Measurements from ENCODE around the gene TAC3.
"Not testable (repeated sequence)": the region's sequence is repeated elsewhere in the genome, so short reads cannot be mapped to it uniquely, and the experiment has no call there.

Gene TAC3

DNA sequence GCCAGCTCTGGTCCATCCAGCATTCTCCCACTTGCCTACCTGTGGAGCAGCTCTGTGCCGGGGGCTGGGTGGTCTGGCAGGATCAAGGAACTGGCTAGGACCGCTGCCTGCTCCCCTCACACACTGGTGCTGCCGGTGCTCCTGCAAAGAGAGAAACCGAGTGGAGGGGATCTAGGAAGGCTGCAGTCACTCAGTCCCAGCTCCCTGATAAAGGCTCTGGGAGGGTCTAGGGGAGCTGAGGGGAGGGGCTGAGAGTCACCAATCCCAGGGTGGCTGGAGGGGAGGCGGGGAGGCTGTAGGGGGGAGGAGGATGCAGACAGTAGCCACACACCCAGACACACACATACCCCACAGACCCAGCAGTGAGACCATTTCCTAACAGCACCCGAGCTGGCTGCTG is at the start of gene TAC3:
TAC3 (minus strand) TSS at position 182 of the 400 bp plus-strand sequence. CDS start 732 bp downstream, outside the sequence.
- DNase-seq = no peak

DNA sequence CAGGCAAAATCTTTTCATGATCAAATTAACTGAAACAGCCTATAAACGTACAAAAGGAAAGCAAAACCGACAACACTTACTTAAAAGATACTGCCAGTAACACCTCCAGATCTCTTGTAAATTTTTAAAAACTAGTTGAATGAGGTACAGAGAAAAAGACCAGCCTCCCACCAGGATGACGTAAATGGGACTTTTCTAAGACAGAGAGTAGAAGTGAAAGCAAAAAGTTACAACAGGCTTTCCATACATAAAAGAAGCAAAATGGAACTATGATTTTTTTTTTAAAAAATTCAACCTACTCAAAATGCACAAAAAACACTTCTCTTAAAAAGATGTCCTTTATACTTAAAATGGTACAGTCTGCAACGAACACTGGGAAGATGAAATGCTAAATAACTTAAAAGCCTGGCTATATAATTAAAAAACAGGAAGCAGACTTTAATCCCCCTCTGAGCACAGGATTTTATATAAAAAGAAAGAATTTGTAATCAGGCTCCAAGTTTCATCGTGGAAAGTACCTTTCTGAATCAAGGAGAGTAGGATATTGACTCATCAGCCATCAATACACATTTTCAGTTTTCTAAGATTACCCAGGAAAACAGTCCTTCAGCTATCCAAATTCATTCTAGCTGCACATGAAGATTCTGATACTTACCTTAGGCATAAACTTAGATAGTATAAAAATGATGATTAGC is 47.8 kb upstream of the TAC3 start:
- peak in 5 of 6 experiments; percentile 43 to 87 (median 83) for DNase-seq

DNA sequence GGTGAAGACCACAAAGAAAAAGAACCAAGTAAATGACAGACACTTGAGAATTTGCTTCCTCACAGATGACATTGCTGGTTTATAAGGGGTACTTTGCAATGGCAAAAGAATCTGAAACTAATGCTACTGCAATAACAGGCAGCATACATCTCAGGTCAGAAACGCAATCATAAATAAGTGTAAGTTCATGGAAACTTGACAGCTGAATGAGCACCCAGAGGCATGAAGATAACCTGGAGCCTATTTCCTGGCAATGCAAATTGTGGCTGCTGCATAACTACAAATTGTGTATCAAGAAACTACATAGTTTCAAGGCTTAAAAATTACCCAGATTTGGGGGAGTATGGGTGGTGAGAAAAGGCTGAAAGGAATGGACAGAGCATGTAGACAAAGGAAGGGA is 42.1 kb upstream of the TAC3 start:
- DNase-seq = no peak

DNA sequence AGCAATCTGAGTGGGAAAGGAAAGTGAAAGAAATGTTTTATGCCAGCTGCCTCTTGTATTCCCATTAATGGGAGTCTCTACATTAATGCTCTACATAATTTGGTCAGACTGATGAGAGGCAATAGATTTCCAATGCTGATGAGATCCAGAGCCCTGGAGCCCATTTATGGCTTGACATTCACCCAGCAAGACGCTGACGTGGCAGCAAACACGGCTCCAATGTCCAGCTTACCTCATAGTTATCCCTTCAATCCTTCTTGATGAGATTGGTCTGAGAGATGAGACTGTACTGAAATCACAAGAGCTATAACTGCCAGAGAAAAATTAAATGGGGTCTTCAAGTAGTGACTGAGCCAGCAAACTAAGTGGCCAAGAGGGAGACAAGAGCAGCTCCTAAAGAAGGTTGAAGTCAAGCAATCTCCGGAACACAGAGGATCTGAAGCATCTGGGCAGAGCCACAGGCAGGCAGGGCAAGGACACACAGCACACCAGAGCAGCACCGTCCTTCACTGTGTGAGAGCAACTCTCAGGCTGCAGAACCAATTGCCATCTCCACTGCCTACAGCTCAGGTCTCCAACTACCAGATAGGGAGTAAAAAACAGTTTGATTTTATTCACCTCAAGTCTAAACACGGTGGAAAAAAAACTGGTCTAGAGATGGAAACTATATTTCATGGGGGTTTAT is 40.9 kb upstream of the TAC3 start:
- DNase-seq = no peak

DNA sequence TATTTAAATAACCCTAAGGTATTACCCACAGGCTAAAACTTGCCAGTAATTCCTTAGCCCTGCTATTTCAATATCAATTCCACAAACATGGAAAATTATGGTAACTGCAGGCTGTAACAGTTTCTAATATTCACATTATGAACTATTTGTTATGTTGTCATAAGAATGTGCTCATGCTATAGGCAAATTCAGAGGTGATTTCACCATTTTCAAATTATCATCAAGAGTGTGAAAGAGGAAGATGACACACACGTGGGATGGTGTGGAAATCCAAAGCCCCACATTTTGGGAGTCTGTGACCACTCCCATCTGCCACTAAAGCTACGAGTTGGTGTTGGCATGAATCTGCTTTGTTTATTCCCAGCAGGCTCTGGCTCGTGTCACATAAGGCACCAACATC is 39.5 kb upstream of the TAC3 start:
- no peak for DNase-seq

DNA sequence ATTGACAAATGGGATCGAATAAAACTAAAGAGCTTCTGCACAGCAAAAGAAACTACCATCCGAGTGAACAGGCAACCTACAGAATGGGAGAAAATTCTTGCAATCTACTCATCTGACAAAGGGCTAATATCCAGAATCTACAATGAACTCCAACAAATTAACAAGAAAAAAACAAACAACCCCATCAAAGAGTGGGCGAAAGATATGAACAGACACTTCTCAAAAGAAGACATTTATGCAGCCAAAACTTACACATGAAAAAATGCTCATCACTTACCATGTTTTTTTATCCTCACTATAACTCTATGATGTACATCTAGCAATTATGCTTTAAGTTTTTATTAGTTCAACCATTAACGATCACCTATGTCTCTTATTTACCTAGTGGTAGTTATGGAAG is 37.6 kb upstream of the TAC3 start:
- DNase-seq = not testable (repeated sequence)

DNA sequence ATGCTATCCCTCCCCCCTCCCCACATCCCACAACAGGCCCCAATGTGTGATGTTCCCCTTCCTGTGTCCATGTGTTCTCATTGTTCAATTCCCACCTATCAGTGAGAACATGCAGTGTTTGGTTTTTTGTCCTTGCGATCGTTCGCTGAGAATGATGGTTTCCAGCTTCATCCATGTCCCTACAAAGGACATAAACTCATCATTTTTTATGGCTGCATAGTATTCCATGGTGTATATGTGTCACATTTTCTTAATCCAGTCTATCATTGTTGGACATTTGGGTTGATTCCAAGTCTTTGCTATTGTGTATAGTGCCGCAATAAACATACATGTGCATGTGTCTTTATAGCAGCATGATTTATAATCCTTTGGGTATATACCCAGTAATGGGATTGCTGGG is 36.8 kb upstream of the TAC3 start:
- DNase-seq = not testable (repeated sequence)

DNA sequence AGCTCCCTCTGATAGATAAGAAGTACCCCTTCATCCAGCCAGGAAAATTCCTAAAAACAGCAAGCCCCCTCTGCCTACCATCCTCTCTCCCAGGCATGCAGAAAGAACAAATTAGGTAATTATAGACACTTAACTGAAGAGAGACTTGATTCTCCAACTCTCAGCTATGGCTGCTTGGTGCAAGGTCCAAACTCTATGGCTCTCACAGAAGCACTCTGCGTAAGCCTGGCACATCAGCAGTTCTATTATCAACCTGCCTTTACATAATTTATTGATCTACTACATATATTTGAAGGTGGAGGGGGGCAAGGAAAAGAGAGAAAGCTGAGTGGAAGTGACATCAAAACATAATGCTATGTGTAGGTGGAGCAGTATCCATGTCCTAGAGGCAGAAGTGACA is 34.7 kb upstream of the TAC3 start:
- no peak for DNase-seq

DNA sequence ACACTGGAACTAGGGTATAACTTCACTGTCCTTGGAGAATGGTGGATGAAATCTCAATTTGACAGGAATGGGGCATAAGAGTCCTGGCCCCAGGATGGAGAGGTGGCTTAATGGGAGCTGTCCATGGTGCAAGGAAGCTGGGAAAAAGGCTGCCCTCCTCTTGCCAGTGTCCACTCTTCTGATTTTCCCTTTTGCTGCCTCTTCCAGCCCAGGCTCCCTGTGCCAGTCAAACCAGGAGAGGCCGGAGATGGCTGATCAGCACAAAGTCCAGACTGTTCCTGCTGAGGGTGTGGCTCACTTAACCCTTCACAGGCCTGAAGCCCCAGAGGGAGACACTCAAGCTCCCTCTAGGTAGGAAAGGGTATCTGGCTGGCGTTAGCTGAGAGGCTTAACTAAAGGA is 33.6 kb upstream of the TAC3 start, which contains the start of gene MYO1A:
MYO1A (minus strand) TSS at position 240 of the 400 bp plus-strand sequence. CDS start 1,806 bp downstream, outside the sequence.
- DNase-seq = no peak

DNA sequence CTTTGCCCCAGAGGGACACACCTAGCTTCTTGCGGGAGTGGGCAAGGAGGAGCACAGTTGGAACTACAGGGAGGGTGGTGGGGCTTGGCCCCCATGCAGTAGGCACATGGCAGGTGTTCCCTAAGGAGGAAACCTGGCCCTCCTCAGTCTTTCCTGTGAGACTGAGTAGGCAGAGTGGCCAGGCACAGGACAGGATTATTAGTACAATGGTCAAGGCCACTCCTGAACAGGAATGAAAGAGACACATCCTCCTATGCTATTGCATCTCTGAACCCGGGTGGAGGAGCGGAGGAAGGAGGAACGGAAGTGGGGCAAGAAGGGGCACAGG is 32.8 kb upstream of the TAC3 start:
- DNase-seq = no peak

DNA sequence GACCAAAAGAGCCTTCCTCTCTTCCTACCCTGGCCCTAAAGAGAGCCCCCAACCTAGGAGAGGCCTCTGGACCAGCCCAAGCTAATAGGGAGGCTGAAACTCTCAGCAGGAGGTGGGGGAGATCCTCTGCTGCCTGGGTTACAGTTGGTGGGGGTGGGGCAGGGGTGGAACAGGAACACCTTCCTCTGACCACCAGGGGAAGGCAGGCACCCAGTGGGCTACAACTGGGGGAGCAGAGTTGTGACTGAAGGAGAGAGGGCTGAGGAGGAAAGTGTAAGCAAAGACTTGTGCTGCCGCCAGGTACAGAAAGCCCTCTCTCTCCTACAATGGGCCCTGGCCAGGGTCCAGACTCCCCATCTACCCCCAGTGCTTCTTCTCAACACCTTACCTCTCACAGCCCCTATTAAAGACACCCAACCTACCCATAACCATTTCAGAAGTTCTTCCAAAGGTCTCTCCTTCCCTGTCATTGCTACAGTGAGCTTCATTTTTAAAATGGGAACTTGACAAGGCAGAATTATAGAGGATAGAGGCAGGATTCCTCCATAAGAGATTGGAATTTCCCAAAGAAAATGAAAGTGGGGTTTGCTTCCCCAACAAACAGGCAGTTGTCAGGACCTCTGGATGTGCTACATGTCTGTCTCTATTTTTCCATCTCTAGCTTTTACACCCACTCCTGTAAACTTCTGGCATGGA is 32.2 kb upstream of the TAC3 start:
- DNase-seq = no peak

DNA sequence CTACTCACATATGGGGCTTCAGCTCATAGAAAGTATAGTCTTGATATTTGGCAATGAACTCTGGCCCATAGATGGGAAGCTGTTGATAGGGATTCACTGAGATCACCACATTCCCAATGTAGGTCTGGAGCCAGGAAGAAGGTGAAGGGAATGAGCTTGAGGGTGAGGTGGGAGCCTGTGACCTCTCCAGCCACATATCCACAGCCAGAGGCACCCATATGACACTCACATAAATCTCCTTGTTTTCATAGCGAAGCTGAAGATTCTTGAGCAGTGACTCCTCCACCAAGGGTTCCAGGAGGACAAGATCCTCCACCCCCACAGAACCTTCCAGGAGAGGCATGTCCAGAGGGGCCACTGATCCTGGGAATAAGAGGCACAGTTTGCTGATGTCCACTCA is 31.7 kb upstream of the TAC3 start:
- no peak for DNase-seq

DNA sequence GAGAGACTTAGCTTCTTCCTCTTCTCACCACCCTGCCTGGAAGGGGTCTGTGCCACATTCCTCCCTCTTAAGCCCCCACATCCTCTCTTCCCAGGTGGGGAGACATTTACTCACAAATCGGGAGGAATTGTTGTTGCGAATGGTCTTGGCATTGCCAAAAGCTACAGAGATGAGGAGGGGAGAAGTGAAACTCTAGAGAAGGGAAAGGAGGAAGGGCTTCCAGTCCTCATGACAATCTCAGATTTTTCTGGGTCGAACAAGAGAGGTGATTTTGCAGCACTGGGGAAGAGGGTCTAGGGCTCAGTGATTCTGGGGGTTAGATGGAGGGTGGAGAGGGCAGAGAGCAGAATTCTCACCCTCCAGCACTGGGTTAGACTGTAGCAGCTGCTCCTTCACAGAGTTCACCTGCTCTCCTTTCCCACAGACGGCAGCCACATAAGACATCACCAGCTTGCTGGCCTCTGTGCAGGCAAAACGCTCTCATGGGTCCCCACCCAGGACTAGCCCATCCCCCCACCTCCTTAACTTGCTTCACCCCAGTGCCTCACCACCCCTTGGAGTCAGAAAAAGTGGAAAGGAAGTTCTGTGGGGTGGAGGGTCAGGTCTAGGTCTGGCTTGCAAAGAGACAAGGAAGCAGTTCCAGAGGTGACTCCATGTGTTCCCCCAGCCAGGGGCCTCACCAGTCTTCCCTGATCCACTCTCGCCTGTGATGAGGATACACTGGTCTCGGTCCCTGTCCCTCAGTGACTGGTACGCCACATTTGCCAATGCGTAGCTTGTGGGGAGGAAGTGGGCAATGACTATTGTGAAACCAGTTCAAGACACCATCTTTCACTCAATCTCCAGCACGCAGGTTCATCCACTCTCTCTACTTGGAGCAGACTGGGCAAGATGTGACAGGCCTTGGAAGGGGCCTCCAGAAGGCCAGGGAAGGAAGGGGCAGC is 30.9 kb upstream of the TAC3 start:
- peak in 2 of 6 experiments; percentile 31 to 61 for DNase-seq

DNA sequence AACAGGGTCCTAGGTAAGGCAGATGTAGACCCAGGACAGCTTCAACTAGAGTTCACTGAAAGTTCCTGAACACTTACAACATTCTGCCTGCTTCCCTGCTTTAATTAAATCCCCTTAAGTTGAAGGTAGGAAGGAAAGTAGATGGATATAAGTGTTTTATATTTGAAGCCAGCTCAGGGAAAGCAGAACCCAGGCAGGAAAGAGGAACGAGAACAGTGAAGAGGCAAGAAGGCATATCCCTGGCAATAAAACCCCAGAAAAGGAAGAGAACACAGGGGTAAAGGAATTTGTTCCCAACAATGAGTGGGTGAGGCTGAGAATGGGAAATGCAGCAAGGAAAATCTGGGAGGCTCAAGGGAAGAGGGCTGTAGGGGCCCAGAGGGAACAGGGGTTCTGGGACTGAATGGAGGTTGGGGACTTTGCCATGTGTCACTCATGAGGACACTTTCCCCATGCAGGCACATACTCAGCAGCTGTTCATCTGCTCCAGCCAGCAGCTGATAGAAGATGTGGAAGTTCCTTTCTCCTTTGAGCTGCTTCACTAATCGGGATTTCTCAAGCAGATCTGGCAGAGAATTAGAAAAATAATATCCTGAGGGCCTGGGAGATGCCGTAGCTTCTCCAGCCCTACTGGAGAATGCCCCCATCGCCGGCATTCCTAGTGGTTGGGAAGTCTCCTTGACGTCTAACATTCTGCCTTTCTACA is 29.9 kb upstream of the TAC3 start:
- no peak for DNase-seq

DNA sequence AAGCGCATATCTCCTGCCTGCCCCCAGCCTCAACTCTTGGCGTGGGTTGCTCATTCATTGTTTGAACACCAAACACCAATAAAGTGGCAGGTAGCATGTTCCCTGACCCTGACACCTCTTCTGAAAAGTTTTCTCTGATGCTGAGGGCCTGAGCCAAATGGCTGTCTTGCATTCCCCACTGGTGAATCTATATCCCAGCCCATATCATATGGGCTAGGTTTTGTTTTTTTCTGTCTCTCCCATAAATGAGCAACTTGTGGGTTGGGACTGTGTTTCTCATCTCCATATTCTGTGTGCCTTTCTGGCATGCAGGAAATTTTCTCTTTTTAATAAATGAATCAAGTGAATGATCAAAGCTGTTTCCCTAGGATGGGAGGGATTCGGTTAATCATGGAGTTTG is 28.6 kb upstream of the TAC3 start:
- DNase-seq = no peak

DNA sequence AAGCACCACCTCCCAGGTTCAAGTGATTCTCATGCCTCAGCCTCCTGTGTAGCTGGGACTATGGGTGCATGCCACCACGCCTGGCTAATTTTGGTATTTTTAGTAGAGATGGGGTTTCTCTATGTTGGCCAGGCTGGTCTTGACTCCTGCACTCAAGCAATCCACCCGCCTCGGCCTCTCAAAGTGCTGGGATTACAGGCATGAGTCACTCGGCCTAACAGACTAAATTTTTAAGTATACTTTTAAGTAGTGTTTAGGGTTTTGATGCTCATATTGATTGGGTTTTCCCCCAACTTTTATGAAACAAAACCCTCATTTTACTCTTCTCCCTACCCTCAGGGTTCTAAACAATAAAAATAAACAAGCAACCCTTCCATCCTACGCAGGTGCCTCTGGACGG is 28.1 kb upstream of the TAC3 start:
- DNase-seq = no peak

DNA sequence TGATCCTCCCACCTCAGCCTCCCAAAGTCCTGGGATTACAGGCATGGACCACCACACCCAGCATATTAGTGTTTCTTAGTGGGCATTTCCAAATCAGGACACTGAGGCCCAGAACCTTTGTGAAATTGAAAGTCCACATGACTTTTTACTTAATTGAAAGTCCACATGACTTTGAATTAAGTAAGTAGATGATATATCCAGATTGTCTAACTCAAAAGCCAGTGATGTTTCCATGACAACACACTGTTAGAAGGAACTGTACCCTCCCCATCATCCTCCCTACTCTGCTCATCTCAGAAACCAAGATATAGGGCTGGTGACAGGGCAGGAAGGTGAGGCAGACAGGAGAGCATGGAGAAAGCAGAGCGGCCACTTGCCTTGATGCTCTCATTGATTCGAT is 26.4 kb upstream of the TAC3 start:
- DNase-seq = no peak

DNA sequence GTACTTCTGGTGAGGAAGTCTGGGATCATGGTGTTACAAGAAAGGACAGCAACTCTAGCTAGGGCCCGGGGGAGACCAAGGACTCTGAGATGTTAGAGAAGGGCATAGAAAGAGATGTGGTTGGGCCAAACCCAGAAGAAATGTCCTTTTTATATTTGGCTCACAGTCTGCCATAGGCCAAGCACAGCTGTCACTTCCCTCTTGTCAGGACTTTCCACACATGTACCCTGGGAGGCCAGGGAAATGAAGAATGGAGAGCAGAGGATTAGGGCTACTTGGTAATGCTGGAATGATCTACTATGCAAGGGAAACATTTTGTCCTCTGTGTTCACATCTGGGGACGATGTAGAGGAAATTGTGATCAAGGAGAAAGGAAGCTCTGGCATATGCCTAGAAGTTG is 24.4 kb upstream of the TAC3 start:
- DNase-seq = no peak

DNA sequence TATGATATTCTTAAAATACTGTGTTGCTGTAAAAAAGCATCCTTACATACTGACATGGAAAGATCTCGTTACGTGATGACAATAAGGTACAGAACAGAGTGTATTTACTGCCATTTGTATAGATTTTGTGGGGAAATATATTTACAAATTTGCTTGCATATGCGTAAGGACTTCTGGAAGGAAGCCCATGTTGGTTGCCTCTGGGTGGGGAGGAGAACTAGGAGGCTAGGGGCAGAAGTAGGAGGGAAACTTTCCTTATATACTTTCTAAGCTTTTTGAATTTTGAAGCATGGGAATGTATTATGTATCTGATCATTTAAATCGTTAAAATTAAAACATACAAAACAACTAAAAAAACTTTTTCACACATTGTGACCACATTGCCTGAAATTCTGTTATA is 23.9 kb upstream of the TAC3 start:
- no peak for DNase-seq

DNA sequence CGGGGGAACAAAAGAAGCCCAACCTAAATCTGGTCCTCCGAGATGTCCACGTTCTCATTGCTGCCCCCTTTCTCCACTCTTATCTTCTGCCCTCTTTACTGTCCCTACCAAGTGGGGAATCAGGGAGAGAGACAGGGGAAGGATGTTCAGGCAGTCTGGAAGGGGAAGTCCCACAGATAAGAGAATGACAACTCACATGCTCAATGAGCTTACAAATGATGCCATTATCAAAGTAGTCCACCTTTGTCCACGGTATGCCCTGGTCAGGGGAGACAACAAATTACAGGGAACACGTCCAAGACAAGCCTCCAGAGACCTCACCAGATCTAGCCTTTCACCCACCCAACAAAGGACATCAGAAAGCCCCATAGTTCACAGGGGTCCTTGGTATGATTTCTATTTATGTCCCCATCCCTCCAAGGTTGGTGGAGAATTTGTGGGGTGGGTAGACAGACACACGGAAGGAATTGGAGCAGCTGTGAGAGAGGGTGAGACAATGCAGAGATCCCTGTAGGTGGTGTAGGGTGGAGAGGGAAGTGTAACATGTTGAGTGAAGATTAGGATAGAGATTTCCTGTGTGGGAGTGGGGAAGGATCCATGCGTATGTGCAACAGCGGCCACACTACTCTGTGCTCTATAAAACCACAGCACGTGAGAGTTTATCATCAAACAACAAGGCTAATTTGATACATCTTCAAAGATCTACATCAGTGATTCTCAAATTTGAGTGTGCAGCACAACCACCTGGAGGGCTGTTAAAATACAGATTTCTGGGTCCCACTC is 22.9 kb upstream of the TAC3 start:
- DNase-seq = peak in 1 of 6 experiments; percentile 2

DNA sequence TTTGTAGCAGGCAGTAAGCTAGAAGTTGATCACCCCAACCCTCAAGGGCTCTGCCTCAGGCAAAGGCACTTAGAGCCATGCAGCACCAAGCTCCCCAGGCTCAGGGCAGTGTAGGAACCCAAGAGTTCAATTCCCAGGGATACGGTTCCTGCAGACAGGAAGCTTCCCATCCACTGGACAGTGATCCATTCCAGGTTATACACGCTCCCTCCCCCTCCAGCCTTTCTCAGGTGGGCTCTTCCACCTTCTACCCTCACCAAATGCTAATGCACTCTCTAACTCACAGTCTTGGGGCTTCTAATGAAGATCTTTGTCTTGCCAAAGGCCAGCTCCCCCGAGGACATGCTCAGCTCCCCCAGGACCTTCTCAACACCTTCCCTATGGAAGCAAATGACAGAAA is 20.9 kb upstream of the TAC3 start:
- no peak for DNase-seq
